Activated naive CD4-positive, alpha-beta T cell treated with anti-CD3 and anti-CD28 coated beads for 36 hours (primary cell): ENCODE results near the gene PCDH9. TPM values are rescaled to one million over a fixed set of nuclear protein-coding genes. Genes with fewer than 3 reads are reported as not detected.
"Not testable (repeated sequence)": the region's sequence is repeated elsewhere in the genome, so short reads cannot be mapped to it uniquely, and the experiment has no call there.

Experiments used
- CTCF ChIA-PET: fragments of 350-600 bp; sonication (Branson Sonifier 250); formaldehyde crosslinking; loops from one replicate; lab custom pipeline; 2021; ENCODE audit warnings: antibody characterized with exemption; lab: Charles Lee
- DNase-seq: peaks from one replicate; pipeline ENCODE4 v3.0.0-alpha.2; 2020
- H3K27ac Mint-ChIP-seq: one replicate; pipeline ENCODE4 v1.8.0; 2021; ENCODE audit warnings: mild to moderate bottlenecking, mixed read lengths
- H3K27me3 Mint-ChIP-seq: one replicate; pipeline ENCODE4 v1.8.0; 2021; ENCODE audit warnings: low read depth, mixed read lengths
- H3K36me3 Mint-ChIP-seq: one replicate; pipeline ENCODE4 v1.8.0; 2021; ENCODE audit warnings: low read depth, mixed read lengths
- H3K4me1 Mint-ChIP-seq: one replicate; pipeline ENCODE4 v1.8.0; 2021; ENCODE audit warnings: low read depth, mixed read lengths
- H3K4me3 Mint-ChIP-seq: one replicate; pipeline ENCODE4 v1.8.0; 2021; ENCODE audit warnings: mild to moderate bottlenecking, moderate library complexity, mixed read lengths
- H3K9me3 Mint-ChIP-seq: one replicate; pipeline ENCODE4 v1.8.0; 2021; ENCODE audit warnings: mixed read lengths
- intact Hi-C: fragments of 100-400 bp; cut with micrococcal nuclease; formaldehyde crosslinking; loops from one replicate; pipeline ENCODE4 v1.15.1; 2023
- total RNA-seq, 2 experiments: library from RNA; stranded (reverse); gene quantifications; one replicate each; pipeline ENCODE4 v1.2.3, GENCODE V29; 2021

The PCDH9 gene
- total RNA-seq, 2 experiments from 2014 or later: 0.10 to 0.15 TPM

DNA sequence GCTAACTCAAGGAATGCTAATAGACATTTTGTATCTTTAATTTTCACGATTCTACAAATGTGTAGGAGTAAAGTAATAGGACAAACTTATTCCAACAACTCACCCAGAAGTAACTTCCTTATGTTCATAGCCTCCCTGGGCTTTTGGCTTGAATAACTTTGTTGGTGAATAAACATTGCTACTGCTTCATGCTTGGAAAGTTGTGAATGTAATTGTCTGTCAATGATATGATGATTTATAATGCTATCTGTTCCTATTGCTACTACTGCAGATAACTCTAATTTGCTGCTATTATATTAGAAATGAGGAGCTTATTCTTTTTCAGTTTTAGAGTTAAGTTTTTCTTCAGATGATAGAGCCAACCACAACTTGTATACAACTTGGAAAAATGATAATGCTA, 307.7 kb downstream of the PCDH9 start:
- CTCF ChIA-PET: no interaction called here
- no peaks in the 10 kb centered on the region for H3K36me3 Mint-ChIP-seq
- no peaks in the 10 kb centered on the region for H3K27me3 Mint-ChIP-seq
- intact Hi-C loops: no loop called here
- no peaks in the 10 kb centered on the region for H3K9me3 Mint-ChIP-seq
- no peak overlapping the region for H3K4me3 Mint-ChIP-seq
- no peaks in the 10 kb centered on the region for H3K4me1 Mint-ChIP-seq
- no peak overlapping the region for H3K27ac Mint-ChIP-seq
- DNase-seq: no peak

DNA sequence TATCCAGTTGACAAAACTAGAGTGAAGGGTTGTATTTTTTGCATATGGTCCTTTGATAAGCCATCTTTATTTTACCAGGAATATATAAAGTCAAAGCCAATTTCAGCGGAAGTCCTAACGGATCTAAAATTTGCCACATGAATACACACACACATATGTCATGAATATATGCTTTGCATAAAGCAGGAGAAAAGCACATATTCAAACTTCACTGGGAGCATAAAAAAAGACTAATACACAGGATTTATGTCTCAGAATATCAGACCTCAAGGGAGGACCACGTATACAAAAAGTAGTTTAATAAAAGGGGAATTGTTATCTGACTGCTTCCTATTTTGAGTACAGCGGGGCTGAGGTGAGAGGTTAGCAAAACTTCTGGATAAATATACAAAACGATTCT, 308.7 kb downstream of the PCDH9 start:
- H3K27ac Mint-ChIP-seq: no peak overlapping the region
- no peaks in the 10 kb centered on the region for H3K4me1 Mint-ChIP-seq
- H3K9me3 Mint-ChIP-seq: no peaks in the 10 kb centered on the region
- intact Hi-C loops: no loop called here
- CTCF ChIA-PET: no interaction called here
- H3K36me3 Mint-ChIP-seq: no peaks in the 10 kb centered on the region
- DNase-seq: no peak
- H3K4me3 Mint-ChIP-seq: no peak overlapping the region
- no peaks in the 10 kb centered on the region for H3K27me3 Mint-ChIP-seq

DNA sequence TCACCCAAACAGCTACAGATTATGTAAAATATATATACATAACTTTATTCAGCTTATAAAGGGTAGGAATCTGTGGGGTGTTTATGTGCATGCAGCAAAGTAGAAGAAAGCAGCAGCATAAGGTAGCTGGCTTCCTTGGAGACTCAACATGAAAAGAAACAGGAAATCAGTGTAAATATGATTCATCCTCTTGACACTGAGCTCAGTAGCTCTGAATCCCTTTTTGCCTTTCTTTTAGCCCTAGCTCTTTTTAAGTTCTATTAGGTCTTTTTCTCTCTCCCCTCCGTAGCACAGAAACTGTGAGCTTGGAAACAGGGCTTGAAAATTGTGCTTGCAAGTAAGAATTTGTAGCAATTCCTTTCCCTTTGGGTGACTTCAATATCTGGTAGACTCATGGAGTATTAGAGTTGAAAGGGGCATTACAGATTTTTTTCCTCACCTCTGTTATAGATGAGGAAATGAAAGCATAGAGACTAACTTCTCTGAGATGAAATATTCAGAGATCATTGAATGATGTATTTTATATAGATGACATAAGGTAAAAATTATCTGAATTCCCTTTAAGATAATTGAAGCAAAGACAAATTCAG, 314.4 kb downstream of the PCDH9 start:
- H3K27me3 Mint-ChIP-seq: no peaks in the 10 kb centered on the region
- DNase-seq: no peak
- intact Hi-C loops: no loop called here
- no peak overlapping the region for H3K27ac Mint-ChIP-seq
- no peaks in the 10 kb centered on the region for H3K4me1 Mint-ChIP-seq
- no peaks in the 10 kb centered on the region for H3K9me3 Mint-ChIP-seq
- no peak overlapping the region for H3K4me3 Mint-ChIP-seq
- no peaks in the 10 kb centered on the region for H3K36me3 Mint-ChIP-seq
- CTCF ChIA-PET: no interaction called here

DNA sequence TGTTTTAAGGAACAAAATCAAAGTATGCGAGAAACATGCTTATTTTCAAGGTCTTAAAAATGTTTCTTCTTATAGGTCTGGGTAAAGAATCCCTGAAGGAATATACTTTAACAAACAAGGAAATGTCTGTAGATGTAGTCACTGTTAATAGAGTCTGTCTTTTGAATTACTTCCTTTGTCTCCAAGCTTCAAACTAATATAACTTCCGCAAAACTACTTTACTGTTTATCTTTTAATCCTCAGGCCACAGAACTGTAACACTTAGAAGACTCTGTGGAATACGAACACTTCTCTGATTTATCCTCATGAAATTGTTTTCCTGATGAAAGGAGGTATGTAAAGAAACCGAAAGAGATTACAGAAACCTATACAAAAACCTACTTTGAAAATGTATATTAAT, 316.0 kb downstream of the PCDH9 start:
- CTCF ChIA-PET: no interaction called here
- DNase-seq: no peak
- intact Hi-C loops: no loop called here
- Mint-ChIP-seq H3K9me3 (no peaks in the 10 kb centered on the region), H3K27me3 (no peaks in the 10 kb centered on the region), H3K27ac (no peak overlapping the region), H3K4me1 (no peaks in the 10 kb centered on the region), H3K4me3 (no peak overlapping the region), H3K36me3 (no peaks in the 10 kb centered on the region)

DNA sequence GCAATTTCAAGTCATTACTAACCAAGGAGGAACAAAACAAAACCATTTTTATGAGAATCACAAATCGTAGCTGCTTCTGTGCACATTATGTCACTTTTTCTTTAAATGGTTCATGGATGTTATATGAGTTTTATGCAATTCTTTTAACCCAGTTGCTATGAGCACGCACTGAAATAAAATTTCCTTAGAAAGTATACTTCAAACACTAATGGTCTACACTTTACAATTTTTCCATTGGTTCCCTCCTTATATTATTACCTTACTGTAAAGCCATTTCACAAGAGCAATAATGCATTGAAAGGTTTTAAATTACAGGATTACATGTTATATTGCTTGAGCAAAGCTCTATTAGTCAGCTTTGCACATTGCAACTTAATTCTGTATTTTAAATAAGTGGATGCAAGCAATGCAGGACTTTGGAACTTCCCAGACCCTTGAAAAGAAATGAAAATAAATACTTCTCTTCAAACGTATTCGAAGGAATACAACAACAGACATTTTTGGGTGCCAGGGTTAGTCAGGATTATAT, 318.7 kb downstream of the PCDH9 start:
- no peak for DNase-seq
- H3K27ac Mint-ChIP-seq: no peak overlapping the region
- CTCF ChIA-PET: interaction anchor here (0.6 kb wide), 1 partner anchor 17 kb away, joined by 4 read pairs; no protein-coding TSS in a partner anchor
- H3K36me3 Mint-ChIP-seq: no peaks in the 10 kb centered on the region
- H3K27me3 Mint-ChIP-seq: no peaks in the 10 kb centered on the region
- H3K4me3 Mint-ChIP-seq: no peak overlapping the region
- intact Hi-C loops: no loop called here
- no peaks in the 10 kb centered on the region for H3K9me3 Mint-ChIP-seq
- H3K4me1 Mint-ChIP-seq: no peaks in the 10 kb centered on the region

DNA sequence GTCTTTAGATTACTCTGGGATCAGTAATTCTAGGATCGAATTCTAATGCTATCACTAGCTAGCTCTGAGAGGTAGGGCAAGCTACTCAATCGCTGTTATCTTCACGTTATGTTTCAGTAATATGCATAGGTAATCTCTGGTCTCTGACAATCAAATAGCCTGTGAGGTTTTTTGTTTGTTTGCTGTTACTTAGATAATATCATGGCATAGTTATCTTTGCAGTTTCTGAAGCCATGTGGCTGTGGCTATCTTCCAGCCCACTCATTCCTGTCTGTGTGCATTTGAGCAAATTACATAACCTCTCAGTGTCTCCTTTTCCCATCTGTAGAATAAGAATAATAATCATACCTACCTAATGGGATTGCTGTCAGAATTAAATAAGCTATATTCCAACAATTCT, 330.2 kb downstream of the PCDH9 start:
- no peak for DNase-seq
- Mint-ChIP-seq H3K4me1 (no peaks in the 10 kb centered on the region), H3K9me3 (no peaks in the 10 kb centered on the region), H3K27me3 (no peaks in the 10 kb centered on the region), H3K36me3 (no peaks in the 10 kb centered on the region), H3K27ac (no peak overlapping the region), H3K4me3 (no peak overlapping the region)
- CTCF ChIA-PET: no interaction called here
- intact Hi-C loops: no loop called here

DNA sequence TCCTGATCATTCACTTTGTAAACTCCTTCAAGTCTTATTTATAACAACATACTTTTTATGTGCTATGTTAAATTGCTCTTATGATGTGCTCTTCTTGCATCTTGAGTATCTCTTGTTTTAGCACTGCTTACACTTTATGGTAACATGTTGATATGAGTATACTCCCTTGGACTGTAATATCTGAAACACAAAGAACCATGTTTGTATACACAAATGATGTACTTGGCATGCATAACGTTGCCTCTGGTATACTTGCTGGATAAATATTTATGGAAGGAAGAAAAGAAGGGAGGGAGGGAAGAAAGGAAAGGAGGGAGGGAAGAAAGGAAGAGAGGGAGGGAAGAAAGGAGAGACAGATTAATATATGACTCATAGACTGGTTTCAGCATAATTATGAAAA, 333.2 kb downstream of the PCDH9 start:
- intact Hi-C loops: no loop called here
- H3K36me3 Mint-ChIP-seq: no peaks in the 10 kb centered on the region
- no peak overlapping the region for H3K4me3 Mint-ChIP-seq
- no peak for DNase-seq
- no peaks in the 10 kb centered on the region for H3K9me3 Mint-ChIP-seq
- no peaks in the 10 kb centered on the region for H3K4me1 Mint-ChIP-seq
- no peak overlapping the region for H3K27ac Mint-ChIP-seq
- H3K27me3 Mint-ChIP-seq: no peaks in the 10 kb centered on the region
- CTCF ChIA-PET: no interaction called here

DNA sequence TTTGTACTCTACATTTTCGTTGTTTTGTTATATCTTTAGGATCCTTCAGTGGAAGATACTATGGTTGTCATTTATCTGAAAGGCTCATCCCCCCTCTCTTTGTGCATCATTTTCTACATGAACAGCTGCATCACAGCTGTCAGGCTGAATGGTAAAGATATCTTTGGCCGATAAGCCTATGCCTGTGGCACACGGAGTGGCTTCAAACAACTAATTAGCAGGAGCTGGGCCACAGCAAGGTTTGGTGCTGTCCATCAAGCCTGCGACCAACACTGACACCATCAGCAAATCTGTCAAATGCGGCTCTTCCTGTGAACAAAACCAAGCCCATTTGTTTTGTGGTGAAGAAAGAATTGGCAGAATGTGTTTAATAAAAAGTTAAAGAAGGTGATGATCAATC, 334.4 kb downstream of the PCDH9 start:
- no peak for DNase-seq
- H3K27ac Mint-ChIP-seq: no peak overlapping the region
- no peaks in the 10 kb centered on the region for H3K36me3 Mint-ChIP-seq
- H3K9me3 Mint-ChIP-seq: no peaks in the 10 kb centered on the region
- intact Hi-C loops: no loop called here
- H3K27me3 Mint-ChIP-seq: no peaks in the 10 kb centered on the region
- CTCF ChIA-PET: interaction anchor here (0.6 kb wide), 1 partner anchor 336 kb away, joined by 3 read pairs; no protein-coding TSS in a partner anchor
- H3K4me3 Mint-ChIP-seq: no peak overlapping the region
- H3K4me1 Mint-ChIP-seq: no peaks in the 10 kb centered on the region

DNA sequence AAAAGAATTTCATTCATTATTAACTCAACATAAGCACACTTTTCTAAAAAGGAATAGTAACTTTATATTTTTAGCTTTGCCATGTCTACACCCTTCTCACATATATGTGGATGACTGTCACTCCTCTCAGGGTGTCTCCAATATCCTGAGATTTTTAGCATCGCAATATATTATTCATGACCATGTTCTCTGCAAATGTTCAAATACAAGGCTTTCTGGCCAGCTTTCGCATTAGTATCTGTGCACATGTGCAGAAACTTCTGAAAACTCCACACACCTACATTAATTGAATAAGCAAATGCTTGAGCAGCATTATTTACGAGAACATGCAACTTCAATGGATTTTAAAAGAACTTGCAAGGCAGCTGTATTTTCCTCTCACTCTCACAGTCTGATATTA, 334.8 kb downstream of the PCDH9 start:
- no peak for DNase-seq
- H3K27me3 Mint-ChIP-seq: no peaks in the 10 kb centered on the region
- intact Hi-C loops: no loop called here
- CTCF ChIA-PET: interaction anchor here (0.6 kb wide), 1 partner anchor 337 kb away, joined by 3 read pairs; no protein-coding TSS in a partner anchor
- H3K27ac Mint-ChIP-seq: no peak overlapping the region
- H3K9me3 Mint-ChIP-seq: no peaks in the 10 kb centered on the region
- H3K4me3 Mint-ChIP-seq: no peak overlapping the region
- H3K4me1 Mint-ChIP-seq: no peaks in the 10 kb centered on the region
- H3K36me3 Mint-ChIP-seq: no peaks in the 10 kb centered on the region

DNA sequence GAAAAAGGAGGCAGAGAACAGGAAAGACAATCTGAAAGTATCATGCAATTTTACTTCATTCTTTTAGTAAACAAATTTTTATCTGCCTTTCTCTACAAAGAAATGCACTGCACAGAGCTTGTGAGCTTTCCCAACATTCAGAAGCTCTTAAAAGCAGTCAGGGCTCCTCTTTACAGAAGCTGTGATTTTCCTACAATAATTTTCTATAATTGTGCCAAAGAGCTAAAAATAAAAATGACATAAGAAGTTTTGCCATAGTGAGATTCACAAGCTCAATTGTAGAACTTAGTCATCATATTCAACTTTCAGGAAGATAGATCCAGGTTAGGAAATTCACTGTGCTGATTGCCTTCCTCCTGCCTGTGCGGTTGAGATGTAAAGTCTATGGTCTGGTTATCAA, 341.4 kb downstream of the PCDH9 start:
- no peaks in the 10 kb centered on the region for H3K36me3 Mint-ChIP-seq
- no peak overlapping the region for H3K4me3 Mint-ChIP-seq
- no peaks in the 10 kb centered on the region for H3K4me1 Mint-ChIP-seq
- intact Hi-C loops: no loop called here
- no peaks in the 10 kb centered on the region for H3K27me3 Mint-ChIP-seq
- H3K27ac Mint-ChIP-seq: no peak overlapping the region
- CTCF ChIA-PET: no interaction called here
- no peak for DNase-seq
- H3K9me3 Mint-ChIP-seq: no peaks in the 10 kb centered on the region

DNA sequence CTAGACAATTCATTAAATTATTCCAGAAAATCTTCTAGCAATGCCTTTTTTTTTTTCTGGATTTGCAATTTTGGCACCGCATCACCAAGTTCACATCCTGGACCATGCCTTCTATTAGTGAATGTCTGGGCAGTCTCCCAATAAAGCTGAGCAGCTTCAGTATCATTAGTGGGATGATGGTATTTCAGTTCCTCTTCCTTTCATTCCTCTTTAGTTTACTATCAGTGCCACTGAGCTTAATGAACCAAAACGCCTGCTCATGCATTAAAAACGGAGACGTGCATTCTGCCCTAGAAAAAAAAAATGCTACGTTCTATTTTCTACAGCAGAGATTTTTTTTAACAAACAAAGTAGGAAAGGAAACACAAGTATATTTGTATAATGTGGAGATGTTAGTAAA, 343.0 kb downstream of the PCDH9 start:
- CTCF ChIA-PET: interaction anchor here (0.6 kb wide), 1 partner anchor 10 kb away, joined by 3 read pairs; no protein-coding TSS in a partner anchor
- H3K27me3 Mint-ChIP-seq: no peaks in the 10 kb centered on the region
- no peak for DNase-seq
- no peaks in the 10 kb centered on the region for H3K4me1 Mint-ChIP-seq
- no peak overlapping the region for H3K4me3 Mint-ChIP-seq
- no peaks in the 10 kb centered on the region for H3K9me3 Mint-ChIP-seq
- no peaks in the 10 kb centered on the region for H3K36me3 Mint-ChIP-seq
- intact Hi-C loops: no loop called here
- H3K27ac Mint-ChIP-seq: no peak overlapping the region

DNA sequence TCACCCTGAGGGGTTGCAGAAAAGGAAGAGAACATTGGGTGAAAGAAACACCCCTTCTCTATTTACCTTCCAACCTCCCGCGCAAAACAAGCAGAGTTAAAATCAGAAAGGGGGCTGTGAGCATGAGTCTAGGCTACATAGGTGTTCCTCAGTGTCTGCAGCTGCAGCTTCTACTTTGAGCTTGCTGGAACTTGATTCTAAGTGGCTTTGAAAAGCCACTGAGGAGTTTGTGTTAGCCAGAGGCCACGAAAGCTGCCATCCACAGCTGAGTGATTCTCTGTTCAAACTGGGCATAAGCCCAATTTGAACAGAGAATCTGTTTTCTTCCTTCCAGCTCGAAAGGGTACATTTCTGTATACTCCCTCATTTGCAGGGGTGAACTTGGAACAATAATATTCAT, 343.9 kb downstream of the PCDH9 start:
- Mint-ChIP-seq H3K27me3 (no peaks in the 10 kb centered on the region), H3K4me3 (no peak overlapping the region), H3K27ac (no peak overlapping the region), H3K4me1 (no peaks in the 10 kb centered on the region), H3K36me3 (no peaks in the 10 kb centered on the region), H3K9me3 (peaks cover under 1% of the 10 kb centered on the region)
- intact Hi-C loops: no loop called here
- CTCF ChIA-PET: interaction anchor here (0.6 kb wide), 1 partner anchor 10 kb away, joined by 3 read pairs; no protein-coding TSS in a partner anchor
- no peak for DNase-seq

DNA sequence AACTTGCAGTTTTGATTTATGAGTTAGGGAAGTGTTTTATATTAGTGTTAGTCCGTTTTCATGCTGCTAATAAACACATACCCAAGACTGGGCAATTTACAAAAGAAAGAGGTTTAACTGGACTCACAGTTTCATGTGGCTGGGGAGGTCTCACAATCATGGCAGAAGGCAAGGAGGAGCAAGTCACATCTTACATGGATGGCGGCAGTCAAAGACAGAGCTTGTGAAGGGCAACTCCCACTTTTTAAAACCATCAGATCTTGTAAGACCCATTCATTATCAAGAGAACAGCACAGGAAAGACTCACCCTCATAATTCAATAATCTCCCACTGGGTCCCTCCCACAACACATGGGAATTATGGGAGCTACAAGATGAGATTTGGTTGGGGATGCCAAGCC, 349.0 kb downstream of the PCDH9 start:
- H3K36me3 Mint-ChIP-seq, H3K27me3 Mint-ChIP-seq, H3K27ac Mint-ChIP-seq, H3K4me1 Mint-ChIP-seq, H3K9me3 Mint-ChIP-seq, DNase-seq, intact Hi-C loops, CTCF ChIA-PET, H3K4me3 Mint-ChIP-seq: not testable (repeated sequence)
